GM23248 (cell line): Measurements from ENCODE around the gene RFX2. TPM values are rescaled to one million over a fixed set of nuclear protein-coding genes. Genes with fewer than 3 reads are reported as not detected.

Experiments used
- DNase-seq: peaks from one replicate; pipeline ENCODE4 v3.0.0-alpha.2; 2015
- H2AFZ ChIP-seq: fragments of 200-600 bp; sonication (generic); 2 replicates; pipeline ENCODE4 v1.6.1; 2016; ENCODE audit warnings: antibody characterized with exemption
- H3F3A ChIP-seq: fragments of 200-600 bp; sonication (generic); 2 replicates; pipeline ENCODE4 v1.6.1; 2016; ENCODE audit warnings: mild to moderate bottlenecking, antibody characterized with exemption, mixed run types; ENCODE audit not compliant: insufficient read depth
- H3K27ac ChIP-seq: fragments of 200-600 bp; sonication (generic); 2 replicates; pipeline ENCODE4 v1.5.1; 2016; ENCODE audit warnings: mild to moderate bottlenecking
- H3K27me3 ChIP-seq: fragments of 200-600 bp; sonication (generic); replicated peaks from 2 replicates; pipeline ENCODE4 v1.6.1; 2016; ENCODE audit warnings: mild to moderate bottlenecking; ENCODE audit not compliant: insufficient read depth
- H3K36me3 ChIP-seq: fragments of 200-600 bp; sonication (generic); 2 replicates; pipeline ENCODE4 v1.6.1; 2016; ENCODE audit warnings: low read depth, mild to moderate bottlenecking
- H3K4me1 ChIP-seq: fragments of 200-600 bp; sonication (generic); 2 replicates; pipeline ENCODE4 v1.6.1; 2016; ENCODE audit warnings: mild to moderate bottlenecking; ENCODE audit not compliant: insufficient read depth
- H3K4me2 ChIP-seq: fragments of 200-600 bp; sonication (generic); one replicate; pipeline ENCODE4 v1.6.1; 2016; ENCODE audit warnings: mild to moderate bottlenecking; ENCODE audit not compliant: unreplicated experiment
- H3K4me3 ChIP-seq: fragments of 200-600 bp; sonication (generic); 2 replicates; pipeline ENCODE4 v1.5.1; 2016; ENCODE audit warnings: mild to moderate bottlenecking
- H3K79me2 ChIP-seq: fragments of 200-600 bp; sonication (generic); 2 replicates; pipeline ENCODE4 v1.6.1; 2016; ENCODE audit warnings: mild to moderate bottlenecking; ENCODE audit not compliant: insufficient read depth
- H3K9ac ChIP-seq: fragments of 200-600 bp; sonication (generic); 2 replicates; pipeline ENCODE4 v1.6.1; 2016; ENCODE audit warnings: mild to moderate bottlenecking
- H3K9me2 ChIP-seq: fragments of 200-600 bp; sonication (generic); 2 replicates; pipeline ENCODE4 v1.6.1; 2016; ENCODE audit warnings: mixed run types, mild to moderate bottlenecking, moderate library complexity; ENCODE audit not compliant: insufficient read depth
- H3K9me3 ChIP-seq: fragments of 200-600 bp; sonication (generic); one replicate; pipeline ENCODE4 v1.6.1; 2017; ENCODE audit warnings: low read depth
- H4K20me1 ChIP-seq: fragments of 200-600 bp; sonication (generic); 2 replicates; pipeline ENCODE4 v1.6.0; 2016; ENCODE audit not compliant: insufficient read depth
- EZH2 ChIP-seq: fragments of 200-600 bp; sonication (generic); IDR thresholded peaks from 2 replicates; pipeline ENCODE4 v1.6.1; 2018; ENCODE audit warnings: antibody characterized with exemption, mild to moderate bottlenecking; ENCODE audit not compliant: insufficient read depth, poor library complexity, severe bottlenecking
- EZH2phosphoT487 ChIP-seq: fragments of 200-600 bp; sonication (generic); IDR thresholded peaks from 2 replicates; pipeline ENCODE4 v1.6.1; 2018; ENCODE audit warnings: antibody characterized with exemption, moderate library complexity, mild to moderate bottlenecking, low read depth; ENCODE audit not compliant: insufficient read depth
- WGBS, 2 experiments: methylation state at CpG; one replicate each; pipeline ENCODE4 v1.1.6; 2015 to 2017; ENCODE audit warnings: low lambda C conversion rate in 2 of 2, low coverage in 1 of 2; ENCODE audit errors: missing lambda C conversion rate in 2 of 2; 5-methylcytosine and 5-hydroxymethylcytosine counted together
- in situ Hi-C: fragments of 300-500 bp; cut with MboI; formaldehyde crosslinking; loops from 2 replicates; pipeline ENCODE4 v1.15.0; 2020
- polyA plus RNA-seq: library from polyadenylated mRNA; unstranded; fragments of >200 nt; fragmentation: Nextera tagmentation; extraction: Ambion mirVana; gene quantifications from 2 replicates; pipeline ENCODE4 v1.2.1, GENCODE V29; 2016
- total RNA-seq: library from RNA; depleted of rRNA; stranded (reverse); fragments of >200 nt; shearing (Covaris generic); gene quantifications from 2 replicates; pipeline ENCODE4 v1.2.3, GENCODE V29; 2014

The RFX2 gene
- total and polyA plus RNA-seq, 2 experiments from 2014 or later = 11.3 to 13.1 TPM

- no peaks in the 10 kb centered on the region for H3K36me3 ChIP-seq
- H3K27me3 ChIP-seq = no peaks in the 10 kb centered on the region
- DNase-seq = no peak
- peaks cover 10% of the 10 kb centered on the region; the same call in 1 of the 2 replicates for H3K79me2 ChIP-seq
- no peak overlapping the region for H3K27ac ChIP-seq
- peaks cover 24% of the 10 kb centered on the region for H3F3A ChIP-seq
- in situ Hi-C loops = no loop called here
- H3K4me3 ChIP-seq = no peak overlapping the region
- H3K9ac ChIP-seq = no peak overlapping the region
- no peaks in the 10 kb centered on the region for H3K9me3 ChIP-seq
- TF ChIP-seq EZH2phosphoT487 (no peak), EZH2 (no peak)
- 72 to 78% methylated on average over 8 of the region's 8 CpGs for WGBS, 2 experiments
- no peaks in the 10 kb centered on the region for H3K9me2 ChIP-seq
- H3K4me2 ChIP-seq = no peak overlapping the region
- H2AFZ ChIP-seq = no peak overlapping the region
- H3K4me1 ChIP-seq = peaks cover 46% of the 10 kb centered on the region
- no peaks in the 10 kb centered on the region for H4K20me1 ChIP-seq
Measured at GRCh38 chr19:6064336-6065073, 45.8 kb downstream of the RFX2 start.

GRCh38 chr19:6063576-6064335 lies 46.5 kb downstream of the RFX2 start:
- Histone ChIP-seq H2AFZ (no peak overlapping the region), H3K9me3 (no peaks in the 10 kb centered on the region), H3K36me3 (no peaks in the 10 kb centered on the region), H3K4me2 (no peak overlapping the region), H3K4me1 (peaks cover 46% of the 10 kb centered on the region), H3K9ac (no peak overlapping the region), H3K27me3 (no peaks in the 10 kb centered on the region), H3K79me2 (peaks cover 10% of the 10 kb centered on the region; the same call in 1 of the 2 replicates), H3K4me3 (no peak overlapping the region), H3K9me2 (no peaks in the 10 kb centered on the region), H4K20me1 (no peaks in the 10 kb centered on the region), H3F3A (peaks cover 24% of the 10 kb centered on the region), H3K27ac (no peak overlapping the region)
- no peak for DNase-seq
- in situ Hi-C loops = no loop called here
- 75 to 87% methylated on average over 13 of the region's 14 CpGs for WGBS, 2 experiments
- TF ChIP-seq EZH2 (no peak), EZH2phosphoT487 (no peak)

- H3K4me1 ChIP-seq = peaks cover 48% of the 10 kb centered on the region
- H3K79me2 ChIP-seq = peaks cover 10% of the 10 kb centered on the region; the same call in 1 of the 2 replicates
- H3K27me3 ChIP-seq = no peaks in the 10 kb centered on the region
- H3K9me2 ChIP-seq = no peaks in the 10 kb centered on the region
- H3K27ac ChIP-seq = no peak overlapping the region
- no peaks in the 10 kb centered on the region for H4K20me1 ChIP-seq
- TF ChIP-seq EZH2 = no peak
- no peak for TF ChIP-seq EZH2phosphoT487
- WGBS, 2 experiments = 94 to 95% methylated on average over 14 to 17 of the region's 17 CpGs
- no peak overlapping the region for H3K4me3 ChIP-seq
- no peaks in the 10 kb centered on the region for H3K9me3 ChIP-seq
- in situ Hi-C loops = no loop called here
- no peak overlapping the region for H3K9ac ChIP-seq
- peaks cover 31% of the 10 kb centered on the region for H3F3A ChIP-seq
- no peak for DNase-seq
- H3K36me3 ChIP-seq = no peaks in the 10 kb centered on the region
- H3K4me2 ChIP-seq = no peak overlapping the region
- no peak overlapping the region for H2AFZ ChIP-seq
Measured at GRCh38 chr19:6062961-6063575, 47.2 kb downstream of the RFX2 start.

GRCh38 chr19:6062274-6062673 lies 48.0 kb downstream of the RFX2 start:
- H3K4me3 ChIP-seq = no peak overlapping the region
- in situ Hi-C loops = no loop called here
- peak overlapping the region; percentile 34; the same call in 1 of the 2 replicates for H3K9ac ChIP-seq
- H3K36me3 ChIP-seq = no peaks in the 10 kb centered on the region
- H2AFZ ChIP-seq = no peak overlapping the region
- TF ChIP-seq EZH2phosphoT487 = no peak
- TF ChIP-seq EZH2 = no peak
- H3K4me1 ChIP-seq = peaks cover 50% of the 10 kb centered on the region
- WGBS, 2 experiments = 62 to 70% methylated on average over 11 of the region's 11 CpGs
- H3K9me3 ChIP-seq = no peaks in the 10 kb centered on the region
- peaks cover 35% of the 10 kb centered on the region for H3F3A ChIP-seq
- H3K9me2 ChIP-seq = no peaks in the 10 kb centered on the region
- H3K27ac ChIP-seq = no peak overlapping the region
- H3K27me3 ChIP-seq = no peaks in the 10 kb centered on the region
- peaks cover 10% of the 10 kb centered on the region; the same call in 1 of the 2 replicates for H3K79me2 ChIP-seq
- H3K4me2 ChIP-seq = no peak overlapping the region
- peak; percentile 45 for DNase-seq
- H4K20me1 ChIP-seq = no peaks in the 10 kb centered on the region
